AG09309 (cell line): ENCODE data around the gene CDH4.

Source experiments
- DNase-seq: peaks from one replicate; pipeline ENCODE4 v3.0.0-alpha.2; 2010; ENCODE audit warnings: low read depth
- H3K4me3 ChIP-seq: 2 replicates; pipeline ENCODE4 v1.5.1; 2011; ENCODE audit warnings: mild to moderate bottlenecking, low read depth, low read length, moderate library complexity; ENCODE audit not compliant: control insufficient read depth
- TF ChIP-seq, protein P1 (sequence below): IDR thresholded peaks from 2 replicates; pipeline ENCODE4 v1.5.1; 2011; ENCODE audit warnings: mild to moderate bottlenecking, low read depth, low read length, inconsistent platforms; ENCODE audit not compliant: insufficient read depth, control insufficient read depth; ENCODE audit errors: missing control alignments

CDH4 gene

GRCh38 chr20:61699495-61700374 is 447.7 kb downstream of the CDH4 start:
- no peak overlapping the region for H3K4me3 ChIP-seq

DNA sequence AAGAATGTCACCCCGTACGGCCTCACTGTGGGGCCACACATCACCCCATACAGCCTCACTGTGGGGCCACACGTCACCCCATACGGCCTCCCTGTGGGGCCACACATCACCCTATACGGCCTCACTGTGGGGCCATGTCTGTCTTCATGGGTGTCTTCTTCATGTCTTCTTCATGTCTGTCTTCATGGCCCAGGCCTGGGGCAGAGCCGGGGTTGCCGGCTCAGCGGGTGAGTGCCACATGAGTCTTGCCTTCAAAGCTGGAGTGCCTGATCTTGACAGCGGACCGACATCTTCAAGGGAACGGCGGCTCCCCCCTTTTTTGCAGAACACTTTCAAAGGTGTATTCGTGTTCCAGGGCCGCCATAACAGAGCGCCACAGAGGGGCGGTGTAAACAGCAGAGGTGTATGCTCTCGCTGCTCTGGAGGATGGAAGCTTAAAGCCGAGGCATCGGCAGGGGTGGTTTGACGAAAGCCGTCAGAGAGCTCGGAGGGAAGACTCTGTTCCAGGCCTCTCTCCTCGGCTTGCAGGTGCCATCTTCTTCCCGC is 448.6 kb downstream of the CDH4 start:
- no peak for DNase-seq
- TF ChIP-seq, protein P1, sequence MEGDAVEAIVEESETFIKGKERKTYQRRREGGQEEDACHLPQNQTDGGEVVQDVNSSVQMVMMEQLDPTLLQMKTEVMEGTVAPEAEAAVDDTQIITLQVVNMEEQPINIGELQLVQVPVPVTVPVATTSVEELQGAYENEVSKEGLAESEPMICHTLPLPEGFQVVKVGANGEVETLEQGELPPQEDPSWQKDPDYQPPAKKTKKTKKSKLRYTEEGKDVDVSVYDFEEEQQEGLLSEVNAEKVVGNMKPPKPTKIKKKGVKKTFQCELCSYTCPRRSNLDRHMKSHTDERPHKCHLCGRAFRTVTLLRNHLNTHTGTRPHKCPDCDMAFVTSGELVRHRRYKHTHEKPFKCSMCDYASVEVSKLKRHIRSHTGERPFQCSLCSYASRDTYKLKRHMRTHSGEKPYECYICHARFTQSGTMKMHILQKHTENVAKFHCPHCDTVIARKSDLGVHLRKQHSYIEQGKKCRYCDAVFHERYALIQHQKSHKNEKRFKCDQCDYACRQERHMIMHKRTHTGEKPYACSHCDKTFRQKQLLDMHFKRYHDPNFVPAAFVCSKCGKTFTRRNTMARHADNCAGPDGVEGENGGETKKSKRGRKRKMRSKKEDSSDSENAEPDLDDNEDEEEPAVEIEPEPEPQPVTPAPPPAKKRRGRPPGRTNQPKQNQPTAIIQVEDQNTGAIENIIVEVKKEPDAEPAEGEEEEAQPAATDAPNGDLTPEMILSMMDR = no peak
- H3K4me3 ChIP-seq = no peak overlapping the region

More at GRCh38 chr20:61699495-61700374, 447.7 kb downstream of the CDH4 start:
- no peak for DNase-seq
- TF ChIP-seq, protein P1 = no peak

- no peak overlapping the region for H3K4me3 ChIP-seq
- TF ChIP-seq, protein P1 = no peak
- DNase-seq = no peak
Measured at GRCh38 chr20:61701401-61701800, 449.3 kb downstream of the CDH4 start.

- DNase-seq = no peak
- TF ChIP-seq, protein P1 = no peak
- no peak overlapping the region for H3K4me3 ChIP-seq
Measured at GRCh38 chr20:61701802-61702201, 449.7 kb downstream of the CDH4 start.

- no peak overlapping the region for H3K4me3 ChIP-seq
- TF ChIP-seq, protein P1 = no peak
- DNase-seq = no peak
Measured at GRCh38 chr20:61702246-61702645, 450.2 kb downstream of the CDH4 start.

DNA sequence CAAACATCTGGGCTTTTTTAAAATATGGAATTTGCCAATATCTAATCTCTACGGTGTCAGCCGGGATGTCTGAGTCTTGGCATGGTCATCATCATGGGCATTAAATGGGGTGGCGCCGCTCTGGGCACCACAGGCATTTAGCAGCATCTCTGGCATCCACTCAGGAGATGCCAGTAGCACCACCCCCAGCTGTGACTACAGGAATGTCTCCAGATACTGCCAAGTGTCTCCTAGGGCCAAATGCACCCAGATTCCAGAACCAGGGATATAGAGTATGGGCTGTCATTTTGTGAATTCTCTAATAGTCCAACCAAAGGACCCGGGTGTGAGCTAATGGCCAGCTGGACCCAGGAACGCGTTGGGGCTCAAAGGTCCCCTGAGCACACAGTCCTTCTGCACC is 452.6 kb downstream of the CDH4 start:
- TF ChIP-seq, protein P1 = no peak
- H3K4me3 ChIP-seq = no peak overlapping the region
- DNase-seq = no peak
